Measurements from ENCODE around the gene PACS1.

The PACS1 gene

GRCh38 chr11:66290330-66290621 lies 220.2 kb downstream of the PACS1 start:
- Histone ChIP-seq H3K4me1 (peaks cover 29 to 43% (median 37%) of the 10 kb centered on the region in 10 experiments), H4K20me1 (peaks cover 0 to 78% (median 7%) of the 10 kb centered on the region in 11 experiments; a peak in 14 of 22 replicates), H3K9me3 (replicated peaks in 1 of 11) (peaks cover 0 to 5% (median 0%) of the 10 kb centered on the region in 11 experiments; a peak in 1 of 22 replicates), H3K36me3 (peaks cover 0 to 16% (median 4%) of the 10 kb centered on the region in 11 experiments; a peak in 5 of 22 replicates), H3K4me2 (peak overlapping the region; percentile 77 to 99 (median 95)), H3K27me3 (peaks cover 41 to 58% (median 52%) of the 10 kb centered on the region in 11 experiments), H3K4me3 (peak overlapping the region in 7 of 10 experiments; percentile 78 to 90 (median 86); a peak in 13 of 20 replicates), H3K27ac (no peak overlapping the region), H3K9ac (no peak overlapping the region)
- TF ChIP-seq Cebpa-rat (IDR thresholded peaks at IDR 0.05): no peak

- peaks cover 41 to 59% (median 52%) of the 10 kb centered on the region in 11 experiments for H3K27me3 ChIP-seq
- H3K9me3 ChIP-seq (replicated peaks in 1 of 11): peaks cover 0 to 5% (median 0%) of the 10 kb centered on the region in 11 experiments; a peak in 1 of 22 replicates
- H3K9ac ChIP-seq: no peak overlapping the region
- H3K27ac ChIP-seq: no peak overlapping the region
- H3K4me1 ChIP-seq: peaks cover 29 to 42% (median 37%) of the 10 kb centered on the region in 10 experiments
- peak overlapping the region in 5 of 11 experiments; percentile 45 to 65 (median 51); a peak in 6 of 22 replicates for H3K4me2 ChIP-seq
- H3K4me3 ChIP-seq: peak overlapping the region in 2 of 10 experiments; percentile 28 to 32; a peak in 1 of 20 replicates
- peaks cover 0 to 6% (median 0%) of the 10 kb centered on the region in 11 experiments; a peak in 3 of 22 replicates for H3K36me3 ChIP-seq
- H4K20me1 ChIP-seq: peaks cover 0 to 68% (median 7%) of the 10 kb centered on the region in 11 experiments; a peak in 13 of 22 replicates
- TF ChIP-seq Cebpa-rat (IDR thresholded peaks at IDR 0.05): no peak
Observed at GRCh38 chr11:66291303-66291705, 221.2 kb downstream of the PACS1 start.

- Histone ChIP-seq H3K9me3 (replicated peaks in 1 of 11) (peaks cover 0 to 5% (median 0%) of the 10 kb centered on the region in 11 experiments; a peak in 1 of 22 replicates), H3K36me3 (peaks cover 0 to 2% (median 0%) of the 10 kb centered on the region in 11 experiments; a peak in 1 of 22 replicates), H3K4me1 (peaks cover 26 to 38% (median 34%) of the 10 kb centered on the region in 10 experiments), H3K27me3 (peaks cover 41 to 59% (median 52%) of the 10 kb centered on the region in 11 experiments), H3K4me3 (peak within 1 kb of the TSS in 7 of 10 experiments; percentile 13 to 44 (median 27); a peak in 7 of 20 replicates), H3K27ac (no peak within 1 kb of the TSS), H3K4me2 (peak within 1 kb of the TSS; percentile 28 to 99 (median 77); a peak in 20 of 22 replicates), H3K9ac (no peak within 1 kb of the TSS), H4K20me1 (peaks cover 0 to 62% (median 7%) of the 10 kb centered on the region in 11 experiments; a peak in 13 of 22 replicates)
- no peak for TF ChIP-seq Cebpa-rat (IDR thresholded peaks at IDR 0.05)
Observed at GRCh38 chr11:66291706-66292542, 221.9 kb downstream of the PACS1 start, which contains the start of gene TMEM151A. TMEM151A (plus strand) TSS chr11:66291894; CDS start chr11:66292014, 120 bp downstream.

- Histone ChIP-seq H3K9me3 (replicated peaks in 1 of 11) (peaks cover 0 to 5% (median 0%) of the 10 kb centered on the region in 11 experiments; a peak in 1 of 22 replicates), H3K4me2 (peak overlapping the region in 2 of 11 experiments; percentile 45 to 55; a peak in 1 of 22 replicates), H3K9ac (no peak overlapping the region), H3K4me1 (peaks cover 18 to 30% (median 26%) of the 10 kb centered on the region in 10 experiments), H4K20me1 (peaks cover 0 to 55% (median 4%) of the 10 kb centered on the region in 11 experiments; a peak in 13 of 22 replicates), H3K36me3 (no peaks in the 10 kb centered on the region), H3K27ac (no peak overlapping the region), H3K4me3 (no peak overlapping the region), H3K27me3 (peaks cover 41 to 59% (median 52%) of the 10 kb centered on the region in 11 experiments)
- TF ChIP-seq Cebpa-rat (IDR thresholded peaks at IDR 0.05): no peak
Observed at GRCh38 chr11:66292543-66293332, 222.7 kb downstream of the PACS1 start.

- no peak for TF ChIP-seq Cebpa-rat (IDR thresholded peaks at IDR 0.05)
- Histone ChIP-seq H3K36me3 (no peaks in the 10 kb centered on the region), H3K27me3 (peaks cover 41 to 59% (median 52%) of the 10 kb centered on the region in 11 experiments)
Observed at GRCh38 chr11:66293352-66293751, 223.3 kb downstream of the PACS1 start.

GRCh38 chr11:66293777-66294625 lies 223.9 kb downstream of the PACS1 start:
- Histone ChIP-seq H3K4me2 (no peak overlapping the region), H3K27ac (no peak overlapping the region), H3K9me3 (replicated peaks in 1 of 11) (peaks cover 0 to 5% (median 0%) of the 10 kb centered on the region in 11 experiments; a peak in 1 of 22 replicates), H3K4me1 (peaks cover 11 to 22% (median 18%) of the 10 kb centered on the region in 10 experiments), H3K27me3 (peaks cover 41 to 59% (median 52%) of the 10 kb centered on the region in 11 experiments), H3K4me3 (no peak overlapping the region), H3K36me3 (no peaks in the 10 kb centered on the region), H3K9ac (no peak overlapping the region), H4K20me1 (peaks cover 0 to 50% (median 0%) of the 10 kb centered on the region in 11 experiments; a peak in 8 of 22 replicates)
- TF ChIP-seq Cebpa-rat (IDR thresholded peaks at IDR 0.05): no peak

More at GRCh38 chr11:66293352-66293751, 223.3 kb downstream of the PACS1 start:
- H3K4me1 ChIP-seq: peaks cover 11 to 24% (median 19%) of the 10 kb centered on the region in 10 experiments
- H3K4me2 ChIP-seq: no peak overlapping the region
- no peak overlapping the region for H3K27ac ChIP-seq
- no peak overlapping the region for H3K9ac ChIP-seq
- peaks cover 0 to 5% (median 0%) of the 10 kb centered on the region in 11 experiments; a peak in 1 of 22 replicates for H3K9me3 ChIP-seq (replicated peaks in 1 of 11)
- H3K4me3 ChIP-seq: no peak overlapping the region
- peaks cover 0 to 50% (median 0%) of the 10 kb centered on the region in 11 experiments; a peak in 9 of 22 replicates for H4K20me1 ChIP-seq

Measured in BLaER1 treated with 17β-estradiol and CSF1 and Interleukin-3, amounts not matched to agents 10 nM and 100 nM (cell line).